ENCODE data around the gene SNX9.

DNA sequence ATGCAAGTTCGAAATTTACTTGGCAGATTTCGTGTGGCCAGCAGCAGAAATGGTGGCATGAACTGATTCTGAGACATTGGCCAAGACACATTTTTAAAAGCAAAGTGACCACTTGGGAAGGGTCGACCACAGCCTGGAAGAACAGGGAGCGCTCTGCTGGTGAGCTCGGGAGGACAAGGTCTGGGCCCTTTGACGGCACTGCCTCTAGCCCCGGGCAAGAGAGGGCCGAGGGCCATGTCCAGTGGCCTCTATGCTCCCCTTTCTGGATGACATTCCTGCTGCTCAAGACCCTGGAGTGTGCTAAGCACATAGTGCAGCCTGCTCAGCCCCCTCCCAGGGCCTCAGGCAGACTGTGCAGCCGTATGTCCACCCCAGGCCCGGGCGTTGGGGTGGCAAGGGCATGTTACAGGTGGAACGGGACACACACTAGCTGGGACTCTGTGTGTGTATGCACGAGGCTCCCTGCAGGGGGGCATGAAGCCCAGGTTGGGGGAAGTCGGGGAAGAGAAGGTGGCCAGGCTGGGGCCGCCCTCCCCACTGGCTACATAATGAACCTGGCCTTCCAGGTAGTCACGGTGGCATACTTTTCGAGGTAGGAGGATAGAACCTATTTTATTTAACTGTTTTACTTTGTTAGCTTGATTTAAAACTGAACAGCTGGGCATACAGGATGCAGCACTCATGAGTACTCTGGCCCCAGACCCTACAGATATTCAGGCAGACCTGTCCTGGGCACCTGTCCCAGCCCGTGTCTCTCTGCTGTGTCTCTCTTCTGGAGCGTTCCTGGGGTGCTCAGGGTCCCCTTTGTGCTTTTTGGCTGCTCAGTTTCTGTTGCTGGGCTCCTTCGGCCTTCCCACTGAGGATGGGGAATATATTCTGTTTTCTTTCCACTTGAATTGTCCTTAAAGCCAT, 165.0 kb downstream of the SNX9 start:
- TF ChIP-seq ZNF184 (tag by site-specific recombination; IDR thresholded peaks at IDR 0.05), result no peak
- TF ChIP-seq ZNF670 (tag by site-specific recombination; IDR thresholded peaks at IDR 0.05; ENCODE audit: low read depth), result no peak
- no peak for TF ChIP-seq WT1 (tag by site-specific recombination; IDR thresholded peaks at IDR 0.05)
- no peak for TF ChIP-seq ZNF623 (tag by site-specific recombination; IDR thresholded peaks at IDR 0.05)
- TF ChIP-seq, protein P1, sequence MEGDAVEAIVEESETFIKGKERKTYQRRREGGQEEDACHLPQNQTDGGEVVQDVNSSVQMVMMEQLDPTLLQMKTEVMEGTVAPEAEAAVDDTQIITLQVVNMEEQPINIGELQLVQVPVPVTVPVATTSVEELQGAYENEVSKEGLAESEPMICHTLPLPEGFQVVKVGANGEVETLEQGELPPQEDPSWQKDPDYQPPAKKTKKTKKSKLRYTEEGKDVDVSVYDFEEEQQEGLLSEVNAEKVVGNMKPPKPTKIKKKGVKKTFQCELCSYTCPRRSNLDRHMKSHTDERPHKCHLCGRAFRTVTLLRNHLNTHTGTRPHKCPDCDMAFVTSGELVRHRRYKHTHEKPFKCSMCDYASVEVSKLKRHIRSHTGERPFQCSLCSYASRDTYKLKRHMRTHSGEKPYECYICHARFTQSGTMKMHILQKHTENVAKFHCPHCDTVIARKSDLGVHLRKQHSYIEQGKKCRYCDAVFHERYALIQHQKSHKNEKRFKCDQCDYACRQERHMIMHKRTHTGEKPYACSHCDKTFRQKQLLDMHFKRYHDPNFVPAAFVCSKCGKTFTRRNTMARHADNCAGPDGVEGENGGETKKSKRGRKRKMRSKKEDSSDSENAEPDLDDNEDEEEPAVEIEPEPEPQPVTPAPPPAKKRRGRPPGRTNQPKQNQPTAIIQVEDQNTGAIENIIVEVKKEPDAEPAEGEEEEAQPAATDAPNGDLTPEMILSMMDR (tag by site-specific recombination; IDR thresholded peaks at IDR 0.05), result no peak
- TF ChIP-seq ZNF140 (tag by site-specific recombination; IDR thresholded peaks at IDR 0.05), result no peak
- no peak for TF ChIP-seq ZNF596 (tag by site-specific recombination; IDR thresholded peaks at IDR 0.05)
- no peak for TF ChIP-seq RBAK (tag by site-specific recombination; IDR thresholded peaks at IDR 0.05)

All from HEK293 (cell line).